HPDE6-E6E7 (cell line): ENCODE results near the gene MAST4.
"Not testable (repeated sequence)": the region's sequence is repeated elsewhere in the genome, so short reads cannot be mapped to it uniquely, and the experiment has no call there.

Source experiments
- DNase-seq: peaks from one replicate; pipeline ENCODE4 v3.0.0; 2011; ENCODE audit warnings: missing footprints; ENCODE audit errors: extremely low spot score

Gene MAST4

DNA sequence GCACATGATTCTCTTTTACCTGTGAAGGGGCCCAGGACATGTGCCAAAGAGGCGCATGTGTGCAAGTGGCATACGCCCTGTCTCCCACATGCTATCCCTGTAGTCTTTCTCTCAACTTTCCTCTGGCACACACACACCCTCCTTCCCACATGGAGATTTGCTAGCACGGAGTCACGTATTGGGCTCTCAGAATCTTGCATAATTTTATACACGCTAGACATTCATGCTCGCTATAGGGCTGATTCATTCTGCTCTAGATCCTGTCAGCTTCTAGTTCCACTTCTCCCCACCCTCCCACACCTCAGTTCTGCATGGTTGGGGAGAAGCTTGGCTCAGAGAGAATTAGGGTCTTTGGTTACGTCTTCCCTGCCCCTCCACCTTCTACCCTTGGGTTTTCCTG, 527.6 kb downstream of the MAST4 start:
- DNase-seq, result no peak

DNA sequence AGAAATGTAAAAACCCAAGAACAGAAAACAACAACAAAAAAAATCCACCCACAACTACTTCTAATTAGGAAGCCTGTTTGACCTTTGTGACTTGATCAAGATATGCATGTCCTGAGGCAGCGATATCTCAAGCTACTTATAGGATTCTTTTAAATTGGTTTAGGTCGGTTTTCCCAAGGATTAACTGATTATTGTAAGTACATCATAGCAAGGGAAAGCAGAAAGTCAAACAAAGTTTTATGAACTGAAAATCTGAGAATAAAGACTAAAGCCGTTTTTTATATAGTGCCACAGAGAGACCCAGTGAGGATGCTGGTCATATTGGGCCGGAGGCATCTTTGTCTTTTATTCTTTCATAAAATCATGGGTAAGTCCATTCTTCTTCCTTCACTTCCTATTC, 528.4 kb downstream of the MAST4 start:
- DNase-seq, result no peak

DNA sequence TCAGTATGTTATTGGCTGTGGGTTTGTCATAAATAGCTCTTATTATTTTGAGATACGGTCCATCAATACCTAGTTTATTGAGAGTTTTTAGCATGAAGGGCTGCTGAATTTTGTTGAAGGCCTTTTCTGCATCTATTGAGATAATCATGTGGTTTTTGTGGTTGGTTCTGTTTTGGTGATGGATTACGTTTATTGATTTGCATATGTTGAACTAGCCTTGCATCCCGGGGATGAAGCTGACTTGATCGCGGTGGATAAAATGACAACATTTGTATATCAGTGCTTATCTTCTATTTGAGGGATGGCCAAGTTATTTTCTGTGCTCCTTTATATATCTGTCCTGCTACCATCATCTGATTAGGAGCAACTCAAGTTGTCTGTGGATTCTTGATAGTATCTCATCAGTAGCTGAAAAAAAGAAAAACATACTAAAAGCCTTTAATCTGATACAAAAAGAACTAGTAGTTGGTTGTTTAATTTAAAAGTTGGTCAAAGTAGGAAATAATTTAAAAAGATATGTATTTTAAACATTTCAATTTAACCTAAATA, 531.2 kb downstream of the MAST4 start:
- DNase-seq, result not testable (repeated sequence)

DNA sequence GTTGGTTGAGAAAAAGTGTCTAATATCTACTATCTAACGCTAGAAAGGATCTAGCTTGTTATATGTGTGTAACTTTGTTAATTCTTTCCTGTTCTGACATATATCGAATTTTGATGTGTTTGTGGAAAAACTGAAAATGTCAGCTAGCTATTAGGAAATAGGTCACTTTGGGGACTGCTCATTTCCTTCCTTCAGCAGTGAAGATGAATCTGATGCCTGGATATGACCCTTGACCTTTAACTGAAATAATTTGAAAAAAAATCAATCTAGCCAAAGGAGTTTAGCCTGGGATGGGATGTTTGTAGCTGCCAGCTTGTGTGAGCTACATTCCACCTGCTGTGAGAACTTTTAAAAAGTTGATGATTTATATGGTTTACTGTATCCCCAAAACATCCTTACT, 533.6 kb downstream of the MAST4 start:
- no peak for DNase-seq

DNA sequence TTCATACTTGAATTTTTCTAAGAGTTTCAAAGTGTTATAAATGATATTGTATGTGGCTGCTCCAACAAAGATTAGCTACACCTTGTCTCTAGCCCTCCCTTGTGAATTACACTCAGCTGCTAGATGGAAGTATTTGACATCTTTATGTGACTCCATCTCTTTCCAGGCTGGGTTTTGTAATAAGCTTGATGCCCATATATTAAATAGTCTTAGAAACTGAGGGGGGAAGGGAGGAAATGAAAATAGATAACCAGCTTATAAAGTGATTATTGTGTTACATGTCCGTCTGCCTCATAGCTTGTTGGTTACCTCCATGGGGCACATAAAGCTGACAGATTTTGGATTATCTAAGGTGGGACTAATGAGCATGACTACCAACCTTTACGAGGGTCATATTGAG, 537.0 kb downstream of the MAST4 start:
- DNase-seq, result no peak

DNA sequence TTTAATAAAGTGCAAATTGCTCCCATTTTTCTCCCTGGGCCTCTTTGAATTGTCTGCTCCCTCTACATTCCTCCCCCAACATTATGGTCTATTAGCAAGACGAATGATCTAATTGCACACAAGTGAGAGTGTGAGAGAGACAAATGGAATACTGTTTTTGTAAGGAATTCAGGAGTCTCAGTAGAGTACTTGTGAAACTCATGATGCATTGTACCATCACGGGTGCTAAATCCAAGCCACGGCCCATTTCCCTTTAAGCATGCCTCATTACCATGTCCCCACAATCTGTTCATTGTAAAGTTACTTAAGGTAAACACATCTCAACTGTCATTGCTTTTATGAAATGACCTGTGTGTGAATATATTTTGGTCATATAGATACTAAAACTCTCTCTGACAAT, 537.6 kb downstream of the MAST4 start:
- no peak for DNase-seq

DNA sequence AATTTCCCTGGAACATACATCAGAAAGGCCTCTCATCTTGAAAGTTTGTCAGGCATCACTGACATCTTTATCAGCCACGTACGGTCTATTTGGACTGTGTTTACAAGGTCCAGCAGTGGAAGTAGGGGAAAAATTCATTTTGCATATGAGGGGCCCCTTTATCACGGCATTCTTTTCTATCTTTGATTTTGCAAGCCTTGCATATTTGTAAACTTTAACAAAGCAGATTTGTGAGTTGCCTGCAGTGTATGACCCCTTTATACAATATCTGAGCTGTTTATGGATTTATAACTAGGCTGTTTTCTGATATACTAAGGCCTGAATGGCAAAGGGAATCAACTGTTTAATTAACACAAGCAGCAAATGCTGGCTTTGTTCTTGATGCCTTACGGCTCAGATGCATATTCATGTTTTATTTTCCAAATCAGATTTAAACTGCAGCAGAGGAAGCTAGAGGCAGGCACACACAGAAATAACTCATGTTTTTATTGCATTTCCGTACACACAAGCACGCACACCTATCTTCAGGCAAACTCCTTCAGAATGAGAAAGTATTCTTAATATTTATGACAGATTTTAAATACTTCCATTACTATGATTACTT, 539.3 kb downstream of the MAST4 start:
- DNase-seq, result no peak

DNA sequence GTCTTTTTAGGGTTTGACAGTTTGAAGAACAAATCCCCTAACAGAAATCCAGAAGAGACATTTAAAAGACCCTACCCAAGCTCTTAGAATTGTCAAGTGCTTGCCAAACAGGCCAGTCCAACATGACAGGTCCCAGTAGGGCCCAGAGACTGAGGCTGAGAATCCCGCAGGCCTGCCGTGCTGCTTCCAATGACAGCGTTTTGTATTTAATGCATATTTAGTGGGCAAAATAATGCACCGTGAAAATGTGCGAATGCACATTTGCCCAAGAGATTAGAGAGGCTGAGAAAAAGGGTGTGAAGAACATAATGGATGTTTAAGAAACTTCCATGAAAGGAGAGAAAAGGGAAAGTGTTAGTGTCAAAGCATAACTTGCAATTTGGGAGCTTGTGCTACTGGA, 542.8 kb downstream of the MAST4 start:
- DNase-seq, result no peak

DNA sequence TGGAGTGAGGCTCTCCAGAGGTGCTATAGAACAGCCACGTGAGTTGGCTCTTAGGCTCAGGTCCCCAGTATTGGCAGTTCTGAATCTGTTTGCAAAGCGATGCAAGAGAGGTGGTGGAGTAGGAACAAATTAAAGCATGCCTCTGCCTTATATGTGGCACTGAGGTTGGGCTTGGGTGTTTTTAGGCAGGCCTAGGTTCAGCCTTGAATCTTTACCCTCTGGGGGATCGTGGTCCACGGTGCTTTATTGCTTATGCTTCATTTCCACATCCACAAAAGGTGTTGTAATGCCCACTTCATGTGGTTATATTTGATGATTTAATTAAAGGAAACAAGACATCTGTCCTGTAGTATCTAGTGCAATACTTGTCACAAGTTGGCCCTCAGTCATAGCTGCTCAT, 544.2 kb downstream of the MAST4 start:
- DNase-seq, result no peak

DNA sequence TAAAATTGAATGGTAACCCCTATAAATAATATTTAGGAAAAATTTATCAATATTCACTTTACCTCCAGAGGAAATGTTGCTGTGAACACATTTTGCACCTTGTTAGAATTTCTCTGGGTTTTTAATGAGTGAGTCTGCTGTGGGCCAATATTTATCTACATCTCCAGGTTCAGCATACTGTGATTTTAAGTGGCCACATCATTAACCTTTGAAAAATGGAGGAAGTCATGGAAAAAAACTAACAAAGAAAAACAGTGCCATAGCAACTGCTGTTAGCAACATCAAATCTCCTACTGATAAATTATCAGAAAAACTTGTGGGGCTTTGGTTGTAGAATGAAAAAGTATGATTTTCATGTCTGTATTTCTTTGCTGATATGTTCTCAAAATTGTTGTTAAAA, 545.5 kb downstream of the MAST4 start:
- DNase-seq, result no peak

DNA sequence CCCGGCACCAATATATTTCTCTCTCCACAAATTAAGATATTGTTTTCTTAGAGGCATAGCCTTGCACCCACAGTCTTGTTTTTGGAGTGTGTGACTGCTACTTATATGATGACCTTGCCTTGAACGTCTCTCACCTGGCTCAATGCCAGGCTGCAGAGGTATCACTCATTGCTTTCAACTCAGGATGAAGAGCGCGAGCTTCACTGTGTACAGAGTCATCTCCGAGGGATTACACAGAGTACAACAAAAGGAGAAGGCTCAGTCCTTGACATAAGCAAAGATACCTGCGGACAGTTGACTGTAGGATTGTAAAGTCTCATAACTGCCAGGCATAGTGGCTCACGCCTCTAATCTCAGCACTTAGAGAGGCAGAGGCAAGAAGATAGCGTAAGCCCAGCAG, 546.6 kb downstream of the MAST4 start:
- DNase-seq, result no peak

DNA sequence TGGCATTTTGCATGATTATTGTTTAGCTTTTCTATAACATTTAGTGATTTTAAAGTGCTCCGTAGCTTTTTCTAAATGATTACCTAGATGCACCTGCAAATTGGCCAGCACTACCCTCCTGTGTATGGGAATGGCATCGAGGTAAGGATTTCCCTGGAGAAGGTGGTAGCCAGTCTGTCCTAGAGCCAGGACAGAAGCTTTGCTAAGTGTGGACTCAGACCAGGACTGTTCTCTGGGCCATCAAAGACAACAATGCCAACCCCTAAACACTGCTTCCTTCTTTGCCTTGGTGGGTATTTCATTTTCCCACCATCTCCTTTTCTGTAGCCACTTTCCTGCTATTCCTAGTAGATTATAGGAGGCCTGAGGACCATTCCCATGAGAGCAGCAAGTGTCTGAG, 547.4 kb downstream of the MAST4 start:
- no peak for DNase-seq

DNA sequence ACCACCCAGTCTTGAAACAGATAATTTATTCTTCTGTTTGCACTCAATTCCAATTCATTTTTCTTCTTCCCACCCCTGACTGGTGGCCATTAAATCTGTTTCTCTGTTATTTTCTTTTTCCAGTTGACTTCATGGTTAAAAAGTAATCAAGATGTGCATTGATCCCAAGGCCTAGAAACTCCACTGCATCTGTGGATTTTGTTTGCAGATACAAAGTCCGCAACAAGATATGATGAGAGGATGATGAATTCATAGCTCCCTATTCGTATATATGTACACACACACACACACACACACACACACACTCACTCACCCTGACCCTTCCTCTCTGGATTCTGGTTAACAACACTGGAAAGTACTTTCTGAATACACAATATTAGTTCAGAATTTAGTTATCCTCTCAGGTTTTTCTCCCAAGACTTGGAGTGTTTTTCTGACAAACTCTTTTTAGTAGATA, 548.0 kb downstream of the MAST4 start:
- DNase-seq, result no peak

DNA sequence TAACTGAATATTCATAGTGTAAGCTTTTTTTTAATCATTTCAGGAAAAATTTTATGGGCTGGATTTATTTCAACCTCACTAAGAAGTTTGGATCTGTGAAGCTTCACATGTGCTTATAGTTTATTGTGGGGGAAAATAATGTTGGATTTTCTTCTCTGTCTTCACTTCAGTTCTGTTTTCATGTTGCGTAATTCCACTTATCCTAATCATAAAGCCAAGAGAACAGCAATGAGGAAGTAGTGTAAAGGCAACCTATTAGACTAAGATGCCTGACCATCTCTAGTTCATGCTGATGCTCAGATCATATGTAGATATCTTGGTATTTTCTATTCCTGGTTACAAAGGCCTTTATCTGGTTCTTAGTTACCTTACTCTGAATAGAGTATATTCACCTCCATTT, 550.4 kb downstream of the MAST4 start:
- no peak for DNase-seq

DNA sequence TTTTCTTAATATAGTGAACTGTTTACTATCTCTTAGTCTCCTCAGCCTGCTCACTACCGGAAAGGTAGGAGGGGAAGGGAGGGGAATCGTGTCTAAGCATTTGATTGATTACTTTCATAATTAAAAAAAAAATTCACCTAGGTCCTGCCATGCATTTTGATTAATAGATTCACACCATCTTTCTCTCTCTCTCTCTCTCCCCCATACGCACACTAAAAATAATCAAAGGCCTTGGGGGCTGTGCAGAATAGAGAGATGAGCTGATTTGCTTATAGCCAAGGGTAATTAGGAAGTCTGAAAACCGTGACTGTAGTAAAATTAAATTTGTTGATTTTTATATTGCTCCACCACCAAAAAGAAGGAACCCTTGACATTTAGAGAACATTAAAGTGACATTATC, 550.8 kb downstream of the MAST4 start:
- no peak for DNase-seq

DNA sequence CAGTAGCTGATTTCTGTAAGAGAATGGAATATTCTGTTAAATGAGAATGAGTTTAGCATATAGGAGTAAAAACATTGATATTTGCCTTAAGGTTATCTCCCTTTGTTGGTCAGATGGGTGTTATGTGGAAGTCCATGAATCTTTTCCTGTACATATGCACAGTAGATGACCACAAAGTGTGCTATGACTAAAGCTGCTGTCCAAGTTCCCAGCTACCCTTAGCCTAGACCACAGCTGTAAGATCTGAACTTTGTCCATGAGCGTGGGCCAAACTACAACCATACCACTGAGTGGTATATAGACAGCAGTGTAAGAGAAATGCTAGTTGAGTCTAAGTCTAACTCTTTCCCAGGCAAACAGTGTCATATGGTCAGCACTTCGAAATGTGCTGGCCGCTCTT, 551.6 kb downstream of the MAST4 start:
- no peak for DNase-seq

DNA sequence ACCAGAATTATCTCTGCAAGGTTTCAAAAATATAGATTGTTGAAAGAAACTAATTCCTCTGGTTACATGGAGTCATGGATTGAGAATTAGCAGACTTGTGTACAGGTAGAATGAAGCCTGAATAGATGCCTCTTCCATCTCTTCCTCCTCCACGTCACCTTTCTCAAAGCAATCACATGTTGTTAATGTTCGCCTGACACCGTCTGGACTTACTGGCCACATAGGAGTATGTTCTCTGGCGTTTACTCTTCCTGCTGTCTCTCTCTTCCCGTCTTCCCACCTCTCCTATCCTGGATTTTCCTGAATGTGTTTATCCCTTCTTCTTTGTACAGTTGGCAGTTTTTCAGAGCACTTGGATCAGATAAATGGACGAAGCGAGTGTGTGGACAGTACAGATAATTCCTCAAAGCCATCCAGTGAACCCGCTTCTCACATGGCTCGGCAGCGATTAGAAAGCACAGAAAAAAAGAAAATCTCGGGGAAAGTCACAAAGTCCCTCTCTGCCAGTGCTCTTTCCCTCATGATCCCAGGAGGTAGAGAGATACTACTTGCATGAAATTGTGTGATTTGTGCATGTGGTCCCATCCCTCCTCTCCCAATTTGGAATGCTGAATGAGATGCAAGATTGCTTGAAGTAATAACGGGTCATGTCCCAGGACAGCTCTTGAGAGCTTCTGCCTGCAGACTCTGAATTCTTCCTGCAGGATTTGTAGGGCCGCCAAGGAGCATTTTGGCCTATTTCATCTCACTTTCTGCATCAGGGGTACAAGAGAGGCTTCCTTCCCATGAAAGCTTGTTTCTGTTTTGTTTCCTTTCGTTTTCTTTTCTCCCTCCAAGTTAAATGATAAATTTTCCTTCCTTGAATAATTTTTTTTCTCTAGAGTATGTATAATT, 553.1 kb downstream of the MAST4 start:
- no peak for DNase-seq

DNA sequence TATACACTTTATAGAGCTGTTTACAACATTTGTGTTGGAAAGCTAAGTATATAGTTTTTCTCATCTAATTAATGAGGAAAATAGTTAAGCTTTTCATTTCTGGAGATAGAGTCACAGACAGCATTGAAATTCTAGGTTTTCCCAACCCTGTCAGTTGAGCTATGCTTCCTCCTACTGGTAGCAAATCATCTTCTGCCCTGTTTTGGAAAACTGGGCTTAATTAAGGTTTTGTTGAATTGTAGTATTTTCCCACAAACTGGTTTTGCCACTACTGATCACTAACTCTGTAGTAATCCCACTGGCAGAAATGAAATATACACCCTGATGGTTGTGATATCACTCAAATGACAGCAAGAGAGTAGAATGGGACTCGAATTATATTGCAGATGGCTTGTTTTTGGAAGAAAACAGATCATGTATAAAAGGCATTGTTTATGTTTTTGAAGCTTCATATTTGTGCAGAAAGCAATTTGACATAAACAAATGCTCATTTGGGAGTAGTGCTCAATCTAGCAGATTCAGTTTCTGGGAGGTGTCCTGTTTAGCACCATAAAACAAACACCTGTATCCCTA, 553.8 kb downstream of the MAST4 start:
- DNase-seq, result no peak

DNA sequence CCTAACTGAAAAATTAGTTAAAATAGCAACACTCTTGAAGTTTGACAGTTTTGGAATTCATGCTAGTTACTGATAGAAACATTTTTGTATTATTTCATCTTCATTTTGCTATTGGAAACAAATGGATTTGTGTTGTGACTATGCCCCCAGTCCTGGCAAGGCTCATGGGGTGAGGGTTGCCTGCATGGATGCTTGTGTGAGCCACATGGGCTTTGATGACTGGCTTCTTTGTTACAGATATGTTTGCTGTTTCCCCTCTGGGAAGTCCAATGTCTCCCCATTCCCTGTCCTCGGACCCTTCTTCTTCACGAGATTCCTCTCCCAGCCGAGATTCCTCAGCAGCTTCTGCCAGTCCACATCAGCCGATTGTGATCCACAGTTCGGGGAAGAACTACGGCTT, 556.2 kb downstream of the MAST4 start:
- no peak for DNase-seq

DNA sequence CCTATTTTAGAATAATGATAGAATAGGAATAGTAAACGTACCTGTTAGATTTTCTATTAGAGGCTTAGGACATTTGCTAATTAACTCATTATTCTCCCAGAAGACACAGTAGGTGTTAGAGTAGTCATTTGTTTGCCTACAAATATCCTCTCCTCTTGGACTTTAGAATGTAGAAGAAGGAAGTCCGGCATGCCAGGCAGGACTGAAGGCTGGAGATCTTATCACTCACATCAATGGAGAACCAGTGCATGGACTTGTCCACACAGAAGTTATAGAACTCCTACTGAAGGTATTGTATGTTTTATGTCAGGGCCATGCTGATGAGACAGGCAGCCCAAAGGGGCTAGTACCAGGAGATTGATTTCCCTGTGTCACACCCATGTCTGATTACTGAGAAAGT, 557.1 kb downstream of the MAST4 start:
- DNase-seq, result no peak

DNA sequence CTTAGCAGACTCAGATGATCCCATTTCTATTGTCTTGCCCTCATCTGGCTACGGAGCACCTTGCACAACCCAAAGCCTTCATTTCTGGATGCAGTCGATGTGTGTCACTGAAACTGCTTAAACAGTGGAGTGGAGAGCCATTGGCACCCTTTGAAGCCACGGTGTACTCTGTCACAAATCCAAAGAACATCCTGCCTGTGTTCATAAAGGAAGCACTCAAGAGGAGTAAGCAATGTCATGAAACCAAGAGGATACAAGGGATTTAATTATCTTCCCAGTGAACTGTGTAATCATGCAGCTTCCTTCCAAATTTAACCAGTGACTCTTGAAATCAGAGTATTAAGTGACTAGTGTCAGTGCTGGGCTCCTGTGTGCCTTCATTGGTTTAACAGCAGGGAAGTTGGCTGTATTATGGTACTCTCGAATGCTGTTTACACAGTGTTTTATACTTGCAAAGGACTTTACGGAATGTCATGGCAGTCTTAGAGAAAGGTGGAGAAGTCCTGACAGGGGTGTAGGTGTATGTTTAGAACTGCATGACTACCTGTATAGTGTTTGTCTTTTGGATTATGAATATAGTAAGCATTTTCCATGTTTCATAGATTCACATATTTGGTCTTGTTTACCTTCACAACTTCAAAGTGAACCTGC, 558.5 kb downstream of the MAST4 start:
- DNase-seq, result no peak

DNA sequence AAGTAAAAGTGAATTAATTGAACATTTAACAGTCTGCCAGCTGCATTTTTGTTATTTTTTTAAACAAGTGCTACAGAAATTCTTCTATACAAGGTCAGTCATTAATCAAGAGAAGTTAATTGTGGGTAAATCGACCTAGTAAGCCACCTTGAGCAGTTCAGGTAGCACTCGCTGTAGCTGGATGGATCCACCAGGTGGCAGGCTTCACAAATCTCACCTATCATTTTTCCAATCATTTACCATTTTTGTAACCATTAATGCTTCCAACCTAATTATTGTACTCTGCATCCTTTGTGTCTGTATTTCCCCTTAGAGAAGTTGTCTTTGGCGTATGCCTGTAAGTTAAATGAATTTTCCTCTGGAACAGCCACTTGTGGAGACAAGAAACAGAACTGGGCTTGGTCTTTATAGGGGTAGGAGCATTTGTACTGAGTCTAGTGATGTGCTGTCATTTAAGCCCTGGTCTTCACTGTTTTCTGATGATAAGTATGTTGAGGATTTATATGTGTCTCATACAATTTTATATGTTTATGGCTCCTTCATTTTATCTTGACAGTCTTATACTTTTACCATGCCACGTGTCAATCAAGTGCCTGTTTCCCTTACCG, 560.9 kb downstream of the MAST4 start:
- DNase-seq, result peak; percentile 32
